Sigmoid colon (tissue), 4 donors: ENCODE data around the gene POLRMT.

Source experiments
- EP300 ChIP-seq, 4 donors: sonication (generic); formaldehyde crosslinking; IDR thresholded peaks; one replicate each; pipeline ENCODE4 v1.6.1; 2017; ENCODE audit warnings: antibody characterized with exemption in 4 of 4
- POLR2A ChIP-seq, 2 donors: fragments of 450-650 bp; IDR thresholded peaks; one replicate each; pipeline ENCODE4 v1.6.1; 2016; ENCODE audit warnings: antibody characterized with exemption in 2 of 2, mild to moderate bottlenecking in 2 of 2, moderate library complexity in 2 of 2
- POLR2AphosphoS5 ChIP-seq, 4 donors: sonication (generic); formaldehyde crosslinking; IDR thresholded peaks; one replicate each; pipeline ENCODE4 v1.6.1; 2017; ENCODE audit warnings: antibody characterized with exemption in 4 of 4
- TF ChIP-seq, protein P1 (sequence below), 4 experiments: fragments of 450-650 bp in 3 of 4; fragments of 200-600 bp in 1 of 4; IDR thresholded peaks; one replicate each; pipeline ENCODE4 v1.5.1; 2016 to 2019; ENCODE audit warnings: antibody characterized with exemption in 4 of 4, mild to moderate bottlenecking in 3 of 4, moderate library complexity in 2 of 4

GRCh38 chr19:601790-602189 is 31.5 kb downstream of the POLRMT start:
- TF ChIP-seq, protein P1, sequence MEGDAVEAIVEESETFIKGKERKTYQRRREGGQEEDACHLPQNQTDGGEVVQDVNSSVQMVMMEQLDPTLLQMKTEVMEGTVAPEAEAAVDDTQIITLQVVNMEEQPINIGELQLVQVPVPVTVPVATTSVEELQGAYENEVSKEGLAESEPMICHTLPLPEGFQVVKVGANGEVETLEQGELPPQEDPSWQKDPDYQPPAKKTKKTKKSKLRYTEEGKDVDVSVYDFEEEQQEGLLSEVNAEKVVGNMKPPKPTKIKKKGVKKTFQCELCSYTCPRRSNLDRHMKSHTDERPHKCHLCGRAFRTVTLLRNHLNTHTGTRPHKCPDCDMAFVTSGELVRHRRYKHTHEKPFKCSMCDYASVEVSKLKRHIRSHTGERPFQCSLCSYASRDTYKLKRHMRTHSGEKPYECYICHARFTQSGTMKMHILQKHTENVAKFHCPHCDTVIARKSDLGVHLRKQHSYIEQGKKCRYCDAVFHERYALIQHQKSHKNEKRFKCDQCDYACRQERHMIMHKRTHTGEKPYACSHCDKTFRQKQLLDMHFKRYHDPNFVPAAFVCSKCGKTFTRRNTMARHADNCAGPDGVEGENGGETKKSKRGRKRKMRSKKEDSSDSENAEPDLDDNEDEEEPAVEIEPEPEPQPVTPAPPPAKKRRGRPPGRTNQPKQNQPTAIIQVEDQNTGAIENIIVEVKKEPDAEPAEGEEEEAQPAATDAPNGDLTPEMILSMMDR (IDR thresholded peaks at IDR 0.05), result no peak
- TF ChIP-seq EP300 (IDR thresholded peaks at IDR 0.05) (no peak), POLR2A (IDR thresholded peaks at IDR 0.05) (no peak), POLR2AphosphoS5 (IDR thresholded peaks at IDR 0.05) (no peak)
